ENCODE data around the gene MAMSTR.

- no peak for TF ChIP-seq CTCF (conservative IDR thresholded peaks at IDR 0.05; ENCODE audit: low read depth, low read length)
- TF ChIP-seq ELK1 (IDR thresholded peaks at IDR 0.05; ENCODE audit: borderline replicate concordance, low read depth, low read length), result no peak
- no peak for TF ChIP-seq SMC3 (IDR thresholded peaks at IDR 0.05; ENCODE audit: low read depth, low read length)
- TF ChIP-seq BHLHE40 (IDR thresholded peaks at IDR 0.05; ENCODE audit: low read depth, low read length), result no peak
- TF ChIP-seq POLR2A (IDR thresholded peaks at IDR 0.05; ENCODE audit: low read depth, low read length), result no peak
- no peak for TF ChIP-seq FOS (IDR thresholded peaks at IDR 0.05; ENCODE audit: low read depth, low read length)
- no peak for TF ChIP-seq RAD21 (IDR thresholded peaks at IDR 0.05; ENCODE audit: low read length)
- TF ChIP-seq RCOR1 (IDR thresholded peaks at IDR 0.05; ENCODE audit: insufficient replicate concordance, low read length), result no peak
- no peak for TF ChIP-seq MXI1 (IDR thresholded peaks at IDR 0.05; ENCODE audit: borderline replicate concordance, low read depth, low read length)
- no peak for TF ChIP-seq CHD1 (IDR thresholded peaks at IDR 0.05; ENCODE audit: low read depth, low read length)
These were observed 22.6 kb upstream of the MAMSTR start for GRCh38 chr19:48742096-48742495.
